ENCODE measurements around the gene BRIP1. TPM values are rescaled to one million over a fixed set of nuclear protein-coding genes. Genes with fewer than 3 reads are reported as not detected.

Gene BRIP1
- total and polyA plus RNA-seq, 2 donors (not counting 3 experiments of a cell fraction or from before 2014, with no cell fraction given) = 1.8 to 12.1 TPM

DNA sequence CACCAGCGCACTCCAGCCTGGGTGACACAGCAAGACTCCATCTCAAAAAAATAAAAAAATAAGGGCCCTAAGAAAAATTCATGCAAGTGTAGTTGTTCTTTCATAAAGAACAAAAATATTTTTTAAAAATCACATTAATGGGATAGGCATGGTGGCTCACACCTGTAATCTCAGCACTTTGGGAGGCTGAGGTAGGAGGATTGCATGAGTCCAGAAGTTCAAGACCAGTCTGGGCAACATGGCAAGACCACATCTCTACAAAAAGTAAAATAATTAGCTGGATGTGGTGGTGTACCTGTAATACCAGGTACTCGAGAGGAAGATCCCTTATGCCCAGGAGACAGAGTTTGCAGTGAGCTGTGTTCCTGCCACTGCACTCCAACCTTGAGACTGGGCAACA, 15.2 kb upstream of the BRIP1 start:
- intact Hi-C loops (cut with micrococcal nuclease) = no loop called here
- TF ChIP-seq, protein P1, sequence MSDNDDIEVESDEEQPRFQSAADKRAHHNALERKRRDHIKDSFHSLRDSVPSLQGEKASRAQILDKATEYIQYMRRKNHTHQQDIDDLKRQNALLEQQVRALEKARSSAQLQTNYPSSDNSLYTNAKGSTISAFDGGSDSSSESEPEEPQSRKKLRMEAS (IDR thresholded peaks at IDR 0.05; ENCODE audit: insufficient read depth, insufficient read length) = no peak
- TF ChIP-seq GATA2 (IDR thresholded peaks at IDR 0.05; ENCODE audit: insufficient read depth, insufficient read length, low read depth, low read length) (no peak), JUN (IDR thresholded peaks at IDR 0.05; ENCODE audit: borderline replicate concordance, insufficient read depth, insufficient read length, low read depth) (no peak), FOS (IDR thresholded peaks at IDR 0.05; ENCODE audit: borderline replicate concordance, insufficient read depth, low read length) (no peak), POLR2AphosphoS5 (IDR thresholded peaks at IDR 0.05; ENCODE audit: insufficient read depth, low read depth, low read length) (no peak), POLR2A (IDR thresholded peaks at IDR 0.05; ENCODE audit: low read depth, low read length) (no peak), EZH2 (IDR thresholded peaks at IDR 0.05; ENCODE audit: borderline replicate concordance, low read depth, low read length, severe bottlenecking) (no peak), MYC (IDR thresholded peaks at IDR 0.05; ENCODE audit: low read depth, low read length) (no peak)
- TF ChIP-seq, protein P2, sequence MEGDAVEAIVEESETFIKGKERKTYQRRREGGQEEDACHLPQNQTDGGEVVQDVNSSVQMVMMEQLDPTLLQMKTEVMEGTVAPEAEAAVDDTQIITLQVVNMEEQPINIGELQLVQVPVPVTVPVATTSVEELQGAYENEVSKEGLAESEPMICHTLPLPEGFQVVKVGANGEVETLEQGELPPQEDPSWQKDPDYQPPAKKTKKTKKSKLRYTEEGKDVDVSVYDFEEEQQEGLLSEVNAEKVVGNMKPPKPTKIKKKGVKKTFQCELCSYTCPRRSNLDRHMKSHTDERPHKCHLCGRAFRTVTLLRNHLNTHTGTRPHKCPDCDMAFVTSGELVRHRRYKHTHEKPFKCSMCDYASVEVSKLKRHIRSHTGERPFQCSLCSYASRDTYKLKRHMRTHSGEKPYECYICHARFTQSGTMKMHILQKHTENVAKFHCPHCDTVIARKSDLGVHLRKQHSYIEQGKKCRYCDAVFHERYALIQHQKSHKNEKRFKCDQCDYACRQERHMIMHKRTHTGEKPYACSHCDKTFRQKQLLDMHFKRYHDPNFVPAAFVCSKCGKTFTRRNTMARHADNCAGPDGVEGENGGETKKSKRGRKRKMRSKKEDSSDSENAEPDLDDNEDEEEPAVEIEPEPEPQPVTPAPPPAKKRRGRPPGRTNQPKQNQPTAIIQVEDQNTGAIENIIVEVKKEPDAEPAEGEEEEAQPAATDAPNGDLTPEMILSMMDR (IDR thresholded peaks at IDR 0.05; ENCODE audit: extremely low read depth in 1 of 2, insufficient read depth in 1 of 2, low read depth in 1 of 2, low read length in 2 of 2) = no peak
- CTCF ChIA-PET = interaction anchor here (0.6 to 1.1 kb wide), 2 partner anchors 278 to 301 kb away, joined by 3 to 4 read pairs; no protein-coding TSS in a partner anchor

More for the DNA sequence above, 15.2 kb upstream of the BRIP1 start:
- Histone ChIP-seq H3K9me3 (replicated peaks; ENCODE audit: control insufficient read depth, insufficient read depth, low read length) (no peaks in the 10 kb centered on the region), H3K4me2 (ENCODE audit: insufficient read depth, low read length) (no peak overlapping the region), H3K27me3 (ENCODE audit: control insufficient read depth in 2 of 2, insufficient read depth in 2 of 2, low read length in 2 of 2) (no peaks in the 10 kb centered on the region), H3K4me1 (ENCODE audit: control insufficient read depth, extremely low read depth, insufficient read depth, low read length) (no peaks in the 10 kb centered on the region), H3K9me1 (replicated peaks; ENCODE audit: control insufficient read depth, extremely low read depth, insufficient read depth, low read length) (no peaks in the 10 kb centered on the region), H3K79me2 (ENCODE audit: control insufficient read depth, insufficient read depth, low read length) (no peaks in the 10 kb centered on the region), H3K9ac (replicated peaks; ENCODE audit: extremely low read depth, insufficient read depth, low read length) (no peak overlapping the region), H3K4me3 (replicated peaks in 1 of 3; ENCODE audit: insufficient read depth in 1 of 3, low read depth in 1 of 3, low read length in 3 of 3) (no peak overlapping the region), H3K27ac (ENCODE audit: insufficient read depth, low read depth, low read length) (no peak overlapping the region), H4K20me1 (replicated peaks; ENCODE audit: control insufficient read depth, extremely low read depth, insufficient read depth, low read length) (no peaks in the 10 kb centered on the region), H2AFZ (ENCODE audit: low read depth, low read length) (no peak overlapping the region), H3K36me3 (ENCODE audit: control insufficient read depth in 2 of 2, extremely low read depth in 1 of 2, insufficient read depth in 2 of 2, low read length in 2 of 2) (no peaks in the 10 kb centered on the region)
- DNase-seq (ENCODE audit: low read depth, low spot score) (no peak), FAIRE-seq (no peak)
- POLR2A ChIA-PET = no interaction called here
- dilution Hi-C loops (cut with MboI; ENCODE audit: extremely low pct_ligation_motif_present, low sequenced_read_pairs) = no loop called here
- no TSS peak for BruUV-seq (replicated peaks)
